ENCODE measurements around the gene GCN1. TPM values are rescaled to one million over a fixed set of nuclear protein-coding genes. Genes with fewer than 3 reads are reported as not detected.
A peak's percentile ranks its signal among the peaks of the same experiment; 100 is the strongest.

The GCN1 gene
- polyA plus RNA-seq, 3 donors: 49.4 to 63.4 (median 55.9) TPM

- no peak for DNase-seq (ENCODE audit: extremely low read depth in 1 of 11, low read depth in 9 of 11, low spot score in 4 of 11)
Measured at GRCh38 chr12:120090626-120091295, 103.8 kb downstream of the GCN1 start.

GRCh38 chr12:120090206-120090605, 104.3 kb downstream of the GCN1 start:
- no peak for DNase-seq (ENCODE audit: extremely low read depth in 1 of 11, low read depth in 9 of 11, low spot score in 4 of 11)

GRCh38 chr12:120089796-120090195, 104.7 kb downstream of the GCN1 start:
- DNase-seq (ENCODE audit: extremely low read depth in 1 of 11, low read depth in 9 of 11, low spot score in 4 of 11): no peak

- DNase-seq (ENCODE audit: extremely low read depth in 1 of 11, low read depth in 9 of 11, low spot score in 4 of 11): no peak
Measured at GRCh38 chr12:120089105-120089504, 105.4 kb downstream of the GCN1 start.

GRCh38 chr12:120086801-120087621, 107.5 kb downstream of the GCN1 start:
- DNase-seq (ENCODE audit: extremely low read depth in 1 of 11, low read depth in 9 of 11, low spot score in 4 of 11): peak; percentile 92 to 98 (median 95)

- no peak for DNase-seq (ENCODE audit: extremely low read depth in 1 of 11, low read depth in 9 of 11, low spot score in 4 of 11)
Measured at GRCh38 chr12:120085920-120086645, 108.4 kb downstream of the GCN1 start.

GRCh38 chr12:120081641-120082040, 112.9 kb downstream of the GCN1 start:
- DNase-seq (ENCODE audit: extremely low read depth in 1 of 11, low read depth in 9 of 11, low spot score in 4 of 11): no peak

- DNase-seq (ENCODE audit: extremely low read depth in 1 of 11, low read depth in 9 of 11, low spot score in 4 of 11): no peak
Measured at GRCh38 chr12:120079411-120080400, 114.8 kb downstream of the GCN1 start.

GRCh38 chr12:120078868-120079267, 115.6 kb downstream of the GCN1 start:
- DNase-seq (ENCODE audit: extremely low read depth in 1 of 11, low read depth in 9 of 11, low spot score in 4 of 11): no peak

- DNase-seq (ENCODE audit: extremely low read depth in 1 of 11, low read depth in 9 of 11, low spot score in 4 of 11): no peak
Measured at GRCh38 chr12:120077260-120077659, 117.3 kb downstream of the GCN1 start.

Other genes with a start within 250 kb of the GCN1 start
- gene BICDL1, start 205.5 kb downstream of the GCN1 start, polyA plus RNA-seq (ENCODE audit: insufficient read length in 3 of 3): 10 to 100 TPM; 34.7 to 62.4 (median 35.3) TPM
- 10 to 100 TPM; 34.9 to 43.1 (median 36.9) TPM for gene RAB35, start 78.0 kb downstream of the GCN1 start, polyA plus RNA-seq (ENCODE audit: insufficient read length in 3 of 3)
- gene RPLP0, start 6.4 kb upstream of the GCN1 start, polyA plus RNA-seq (ENCODE audit: insufficient read length in 3 of 3): 1,000 to 10,000 TPM; 2,613 to 2,905 (median 2,670) TPM
- 10 to 100 TPM; 56.7 to 89.5 (median 69.5) TPM for gene PXN, start 71.0 kb upstream of the GCN1 start, polyA plus RNA-seq (ENCODE audit: insufficient read length in 3 of 3)
- not detected for gene RNU4-2, start 97.2 kb upstream of the GCN1 start, polyA plus RNA-seq (ENCODE audit: insufficient read length in 3 of 3)
- not detected for gene RNU4-1, start 98.5 kb upstream of the GCN1 start, polyA plus RNA-seq (ENCODE audit: insufficient read length in 3 of 3)
- gene SIRT4, start 107.6 kb upstream of the GCN1 start, polyA plus RNA-seq (ENCODE audit: insufficient read length in 3 of 3): 1 to 10 TPM; 3.1 to 4.5 (median 3.6) TPM
- gene PLA2G1B, start 133.1 kb upstream of the GCN1 start, polyA plus RNA-seq (ENCODE audit: insufficient read length in 3 of 3): under 1 TPM; 0.50 to 0.91 (median 0.86) TPM
- gene MSI1, start 174.4 kb upstream of the GCN1 start, polyA plus RNA-seq (ENCODE audit: insufficient read length in 3 of 3): 10 to 100 TPM; 20.9 to 27.3 (median 24.3) TPM
- 100 to 1,000 TPM; 293 to 337 (median 296) TPM for gene COX6A1, start 243.4 kb upstream of the GCN1 start, polyA plus RNA-seq (ENCODE audit: insufficient read length in 3 of 3)